KMS-11 (cell line): ENCODE results near the gene SLC36A4.

Experiments used
- H2AFZ ChIP-seq: fragments of 200-600 bp; sonication (generic); 2 replicates; pipeline ENCODE4 v1.6.1; 2016; ENCODE audit warnings: antibody characterized with exemption, mixed run types, low read depth
- H3K27ac ChIP-seq: fragments of 200-600 bp; sonication (generic); 2 replicates; pipeline ENCODE4 v1.6.1; 2016; ENCODE audit warnings: mild to moderate bottlenecking, mixed run types
- H3K27me3 ChIP-seq: fragments of 200-600 bp; sonication (generic); 2 replicates; pipeline ENCODE4 v1.6.1; 2017; ENCODE audit warnings: mild to moderate bottlenecking, low read depth, mixed run types, moderate library complexity; ENCODE audit not compliant: insufficient read depth
- H3K36me3 ChIP-seq: fragments of 200-600 bp; sonication (generic); 2 replicates; pipeline ENCODE4 v1.6.1; 2017; ENCODE audit warnings: mild to moderate bottlenecking, mixed run types; ENCODE audit not compliant: insufficient read depth
- H3K4me1 ChIP-seq: fragments of 200-600 bp; sonication (generic); 2 replicates; pipeline ENCODE4 v1.6.1; 2016; ENCODE audit warnings: mild to moderate bottlenecking, low read depth, mixed run types; ENCODE audit not compliant: poor library complexity, severe bottlenecking
- H3K4me2 ChIP-seq: fragments of 200-600 bp; sonication (generic); 2 replicates; pipeline ENCODE4 v1.7.0; 2016; ENCODE audit warnings: mild to moderate bottlenecking, mixed run types
- H3K4me3 ChIP-seq: fragments of 200-600 bp; sonication (generic); IDR thresholded peaks from 2 replicates; pipeline ENCODE4 v1.6.1; 2017; ENCODE audit warnings: low read depth, low read length, mixed read lengths; ENCODE audit not compliant: insufficient read depth
- H3K79me2 ChIP-seq: fragments of 200-600 bp; sonication (generic); 2 replicates; pipeline ENCODE4 v1.6.1; 2016; ENCODE audit warnings: low read depth, mixed run types; ENCODE audit not compliant: insufficient read depth
- H3K9ac ChIP-seq: fragments of 200-600 bp; sonication (generic); 2 replicates; pipeline ENCODE4 v1.6.1; 2016; ENCODE audit warnings: mild to moderate bottlenecking, mixed run types
- H4K20me1 ChIP-seq: fragments of 200-600 bp; sonication (generic); 2 replicates; pipeline ENCODE4 v1.6.1; 2016; ENCODE audit warnings: mild to moderate bottlenecking, mixed run types; ENCODE audit not compliant: insufficient read depth
- TF ChIP-seq, protein P1 (sequence below): fragments of 200-600 bp; sonication (generic); conservative IDR thresholded peaks from 2 replicates; pipeline ENCODE4 v1.6.1; 2017; ENCODE audit warnings: low read depth, mild to moderate bottlenecking, antibody characterized with exemption, low read length, moderate library complexity, mixed read lengths

Gene SLC36A4

DNA sequence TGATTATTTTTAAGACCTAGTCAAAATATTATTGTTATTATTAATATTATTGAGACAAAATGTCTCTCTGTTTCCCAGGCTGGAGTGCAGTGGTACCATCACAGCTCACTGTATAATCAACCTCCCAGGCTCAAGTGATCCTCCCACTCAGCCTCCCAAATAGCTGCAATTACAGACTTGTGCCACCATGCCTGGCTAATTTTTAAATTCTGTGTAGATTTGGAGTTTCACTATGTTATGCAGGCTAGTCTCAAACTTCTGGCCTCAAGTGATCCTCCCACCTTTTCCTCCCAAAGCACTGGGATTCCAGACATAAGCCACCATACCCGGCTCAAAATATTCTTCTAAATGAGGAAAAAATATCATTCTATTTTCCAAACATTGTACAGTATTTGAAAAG, 37.0 kb downstream of the SLC36A4 start:
- Histone ChIP-seq H4K20me1 (no peaks in the 10 kb centered on the region), H3K9ac (no peak overlapping the region), H2AFZ (no peak overlapping the region), H3K4me2 (no peak overlapping the region), H3K27me3 (no peaks in the 10 kb centered on the region), H3K4me3 (no peak overlapping the region), H3K36me3 (no peaks in the 10 kb centered on the region), H3K27ac (no peak overlapping the region), H3K79me2 (no peaks in the 10 kb centered on the region), H3K4me1 (no peaks in the 10 kb centered on the region)
- TF ChIP-seq, protein P1, sequence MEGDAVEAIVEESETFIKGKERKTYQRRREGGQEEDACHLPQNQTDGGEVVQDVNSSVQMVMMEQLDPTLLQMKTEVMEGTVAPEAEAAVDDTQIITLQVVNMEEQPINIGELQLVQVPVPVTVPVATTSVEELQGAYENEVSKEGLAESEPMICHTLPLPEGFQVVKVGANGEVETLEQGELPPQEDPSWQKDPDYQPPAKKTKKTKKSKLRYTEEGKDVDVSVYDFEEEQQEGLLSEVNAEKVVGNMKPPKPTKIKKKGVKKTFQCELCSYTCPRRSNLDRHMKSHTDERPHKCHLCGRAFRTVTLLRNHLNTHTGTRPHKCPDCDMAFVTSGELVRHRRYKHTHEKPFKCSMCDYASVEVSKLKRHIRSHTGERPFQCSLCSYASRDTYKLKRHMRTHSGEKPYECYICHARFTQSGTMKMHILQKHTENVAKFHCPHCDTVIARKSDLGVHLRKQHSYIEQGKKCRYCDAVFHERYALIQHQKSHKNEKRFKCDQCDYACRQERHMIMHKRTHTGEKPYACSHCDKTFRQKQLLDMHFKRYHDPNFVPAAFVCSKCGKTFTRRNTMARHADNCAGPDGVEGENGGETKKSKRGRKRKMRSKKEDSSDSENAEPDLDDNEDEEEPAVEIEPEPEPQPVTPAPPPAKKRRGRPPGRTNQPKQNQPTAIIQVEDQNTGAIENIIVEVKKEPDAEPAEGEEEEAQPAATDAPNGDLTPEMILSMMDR, result no peak

DNA sequence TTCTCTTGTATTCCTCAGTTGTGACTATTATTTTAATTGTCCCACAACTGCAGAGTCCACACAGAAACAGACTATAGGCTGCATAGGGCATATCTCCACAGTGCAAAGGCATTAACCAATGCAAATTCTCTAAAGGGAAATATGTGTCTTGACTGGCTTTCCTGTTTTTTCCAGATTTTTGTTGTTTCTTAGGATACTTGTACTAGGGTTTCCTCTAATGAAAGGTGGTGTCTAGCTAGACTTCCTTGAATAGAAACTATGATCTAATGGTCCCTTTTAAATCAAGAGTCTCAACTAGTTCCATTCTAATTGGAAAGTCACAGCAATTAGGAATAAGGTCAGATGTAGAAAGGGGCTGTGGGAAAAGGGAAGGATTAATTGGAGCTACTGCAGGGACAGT, 37.6 kb downstream of the SLC36A4 start:
- Histone ChIP-seq H3K79me2 (no peaks in the 10 kb centered on the region), H3K4me1 (no peaks in the 10 kb centered on the region), H4K20me1 (no peaks in the 10 kb centered on the region), H3K36me3 (no peaks in the 10 kb centered on the region), H3K27me3 (no peaks in the 10 kb centered on the region), H3K4me2 (no peak overlapping the region), H3K4me3 (no peak overlapping the region), H3K27ac (no peak overlapping the region), H2AFZ (no peak overlapping the region), H3K9ac (no peak overlapping the region)
- TF ChIP-seq, protein P1, result no peak

- Histone ChIP-seq H3K4me1 (no peaks in the 10 kb centered on the region), H4K20me1 (no peaks in the 10 kb centered on the region), H2AFZ (no peak overlapping the region), H3K27me3 (no peaks in the 10 kb centered on the region), H3K4me3 (no peak overlapping the region), H3K4me2 (no peak overlapping the region), H3K79me2 (no peaks in the 10 kb centered on the region), H3K27ac (no peak overlapping the region), H3K36me3 (no peaks in the 10 kb centered on the region), H3K9ac (no peak overlapping the region)
- TF ChIP-seq, protein P1, result no peak
These were observed 38.1 kb downstream of the SLC36A4 start for GRCh38 chr11:93159721-93160120.

- no peak overlapping the region for H3K4me2 ChIP-seq
- H3K4me1 ChIP-seq, result no peaks in the 10 kb centered on the region
- no peaks in the 10 kb centered on the region for H3K27me3 ChIP-seq
- TF ChIP-seq, protein P1, result no peak
- no peaks in the 10 kb centered on the region; the same call in 1 of the 2 replicates for H3K36me3 ChIP-seq
- H4K20me1 ChIP-seq, result no peaks in the 10 kb centered on the region
- no peak overlapping the region for H2AFZ ChIP-seq
- H3K4me3 ChIP-seq, result no peak overlapping the region
- H3K79me2 ChIP-seq, result no peaks in the 10 kb centered on the region
- no peak overlapping the region for H3K9ac ChIP-seq
- no peak overlapping the region for H3K27ac ChIP-seq
These were observed 42.1 kb downstream of the SLC36A4 start for GRCh38 chr11:93155738-93156137.
